Measurements from ENCODE around the gene C1QTNF8. TPM values are rescaled to one million over a fixed set of nuclear protein-coding genes. Genes with fewer than 3 reads are reported as not detected.

The C1QTNF8 gene
- total and polyA plus RNA-seq, 2 of the 13 experiments (the other 11 are each of a cell fraction or from before 2014, with no cell fraction given): 0.09 TPM; not detected in 1

GRCh38 chr16:1082266-1082951 lies 13.6 kb downstream of the C1QTNF8 start:
- ChIA-PET POLR2A (interaction anchor here (1.0 to 3.6 kb wide), 3 partner anchors 9 to 15 kb away, joined by 4 to 14 read pairs (median 7); no protein-coding TSS in a partner anchor), CTCF (ENCODE audit: low intra/inter-chr PET ratio, low total read pairs) (no interaction called here)
- Histone ChIP-seq H3K27me3 (ENCODE audit: control insufficient read depth in 1 of 2, insufficient read depth in 2 of 2, low read length in 2 of 2) (peaks cover 0 to 12% of the 10 kb centered on the region in 2 experiments; a peak in 1 of 5 replicates), H3K4me3 (replicated peaks in 1 of 3; ENCODE audit: insufficient read depth in 1 of 3, low read depth in 2 of 3, low read length in 3 of 3) (peak overlapping the region in 2 of 3 experiments; percentile 33 to 44; a peak in 3 of 6 replicates), H3K4me1 (ENCODE audit: insufficient read depth, low read length) (peaks cover 71% of the 10 kb centered on the region), H2AFZ (ENCODE audit: low read length) (no peak overlapping the region), H3K9me3 (ENCODE audit: low read length) (peaks cover 8% of the 10 kb centered on the region), H4K20me1 (ENCODE audit: insufficient read depth, low read length) (no peaks in the 10 kb centered on the region), H3K4me2 (ENCODE audit: low read depth, low read length) (peak overlapping the region; percentile 42), H3K27ac (ENCODE audit: extremely low read length, insufficient read depth, low read length) (peak overlapping the region; percentile 70), H3K79me2 (ENCODE audit: insufficient read depth, low read length) (no peaks in the 10 kb centered on the region), H3K9ac (ENCODE audit: insufficient read depth, low read depth, low read length) (peak overlapping the region; percentile 46; the same call in 1 of the 2 replicates), H3K36me3 (replicated peaks in 1 of 2; ENCODE audit: control insufficient read depth in 1 of 2, insufficient read depth in 2 of 2, low read length in 2 of 2) (no peaks in the 10 kb centered on the region)
- intact Hi-C loops (cut with micrococcal nuclease; ENCODE audit: unreplicated experiment) (no loop called here), in situ Hi-C loops (cut with HindIII; ENCODE audit: extremely low pct_ligation_motif_present, low pct_unique_long_range_greater_than_20kb) (no loop called here)
- DNase-seq (ENCODE audit: low spot score) (peak; percentile 70), ATAC-seq (peak; percentile 65), FAIRE-seq (no peak)
- 11% methylated on average over 16 of the region's 21 CpGs for WGBS (ENCODE audit: low lambda C conversion rate)
- no TSS peak for BruUV-seq (replicated peaks)
- TF ChIP-seq GMEB2 (CRISPR knock-in tag; IDR thresholded peaks at IDR 0.05; ENCODE audit: low read depth) (no peak), ZNF17 (CRISPR knock-in tag; IDR thresholded peaks at IDR 0.05) (no peak), MEIS2 (CRISPR knock-in tag; IDR thresholded peaks at IDR 0.05) (peak; percentile 69), IKZF5 (CRISPR knock-in tag; IDR thresholded peaks at IDR 0.05) (peak; percentile 92), ZNF251 (CRISPR knock-in tag; IDR thresholded peaks at IDR 0.05) (no peak), ZFX (CRISPR knock-in tag; IDR thresholded peaks at IDR 0.05; ENCODE audit: low read depth) (peak; percentile 92), BRD4 (CRISPR knock-in tag; IDR thresholded peaks at IDR 0.05) (peak; percentile 93), YEATS4 (CRISPR knock-in tag; IDR thresholded peaks at IDR 0.05; ENCODE audit: borderline replicate concordance) (peak; percentile 84), SP2 (CRISPR knock-in tag; IDR thresholded peaks at IDR 0.05) (no peak; the same call in 1 of the 2 replicates), ZFY (CRISPR knock-in tag; IDR thresholded peaks at IDR 0.05) (peak; percentile 82), SMYD3 (CRISPR knock-in tag; IDR thresholded peaks at IDR 0.05) (no peak), THAP11 (CRISPR knock-in tag; IDR thresholded peaks at IDR 0.05) (peak; percentile 83), NCOR1 (IDR thresholded peaks at IDR 0.05; ENCODE audit: borderline replicate concordance, low read length) (peak; percentile 44; the same call in 1 of the 2 replicates), ZBTB25 (CRISPR knock-in tag; IDR thresholded peaks at IDR 0.05) (peak; percentile 85), ZNF710 (CRISPR knock-in tag; IDR thresholded peaks at IDR 0.05; ENCODE audit: borderline replicate concordance) (peak; percentile 85; the same call in 1 of the 2 replicates), TFDP2 (CRISPR knock-in tag; IDR thresholded peaks at IDR 0.05) (peak; percentile 69), TP53 (CRISPR knock-in tag; conservative IDR thresholded peaks at IDR 0.05) (peak; percentile 68; the same call in 1 of the 2 replicates), MED1 (CRISPR knock-in tag; IDR thresholded peaks at IDR 0.05) (peak; percentile 97)
